Left renal cortex interstitium (tissue), 4 donors: ENCODE measurements around the gene EXPH5. TPM values are rescaled to one million over a fixed set of nuclear protein-coding genes. Genes with fewer than 3 reads are reported as not detected.

Experiments used
- DNase-seq, 4 donors: peaks; one replicate each; pipeline ENCODE4 v3.0.0-alpha.2; 2013; ENCODE audit warnings: low read depth in 4 of 4, low spot score in 2 of 4, missing footprints in 1 of 4
- polyA plus RNA-seq, 4 donors: library from polyadenylated mRNA; unstranded; fragments of 120-200 nt; gene quantifications; one replicate each; pipeline ENCODE4 v1.2.1, GENCODE V29; 2013; ENCODE audit not compliant: insufficient read length in 4 of 4

EXPH5 gene
- polyA plus RNA-seq, 4 donors: 2.4 to 4.9 (median 4.1) TPM

DNA sequence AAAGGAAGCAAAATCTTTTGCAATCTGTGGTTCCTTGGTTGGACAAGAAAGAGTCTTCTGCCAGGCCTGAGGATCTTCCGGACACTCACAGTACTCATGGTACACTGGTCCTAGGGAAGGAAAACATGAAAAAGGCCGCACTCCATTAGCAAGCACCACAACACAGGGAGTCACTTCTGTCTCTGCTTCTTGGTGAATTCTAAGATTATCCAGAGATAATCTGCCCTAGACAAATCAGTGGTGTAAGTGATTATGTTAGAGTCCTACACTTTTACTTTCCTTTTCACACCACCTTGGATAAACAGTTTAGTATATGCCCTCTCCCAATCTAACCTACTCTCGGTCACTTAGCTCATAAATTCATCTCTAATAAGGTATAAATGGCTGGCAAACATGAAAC, 107.2 kb downstream of the EXPH5 start:
- DNase-seq: no peak

GRCh38 chr11:108483163-108483562, 110.4 kb downstream of the EXPH5 start:
- DNase-seq: no peak

- no peak for DNase-seq
These were observed 118.7 kb downstream of the EXPH5 start for GRCh38 chr11:108474664-108475463.

DNA sequence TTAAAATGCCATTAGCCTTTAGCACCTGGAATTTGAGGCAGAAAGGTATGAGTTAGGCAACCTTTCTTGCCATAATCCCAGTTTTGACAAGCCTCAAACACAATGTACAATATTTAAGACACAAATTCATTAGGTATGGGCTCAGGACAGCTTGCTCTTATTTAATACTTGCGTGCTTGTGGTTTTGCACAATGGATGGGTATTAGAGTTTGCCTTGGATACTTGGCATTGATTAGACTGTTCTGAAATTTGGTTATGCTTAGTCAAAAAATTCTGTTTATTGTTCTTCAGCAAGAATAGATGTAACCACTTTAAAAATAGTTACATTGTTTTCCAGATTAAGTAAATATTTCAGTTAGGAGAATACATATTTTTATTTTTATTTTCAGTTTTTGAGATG, 120.9 kb downstream of the EXPH5 start:
- DNase-seq: no peak

DNA sequence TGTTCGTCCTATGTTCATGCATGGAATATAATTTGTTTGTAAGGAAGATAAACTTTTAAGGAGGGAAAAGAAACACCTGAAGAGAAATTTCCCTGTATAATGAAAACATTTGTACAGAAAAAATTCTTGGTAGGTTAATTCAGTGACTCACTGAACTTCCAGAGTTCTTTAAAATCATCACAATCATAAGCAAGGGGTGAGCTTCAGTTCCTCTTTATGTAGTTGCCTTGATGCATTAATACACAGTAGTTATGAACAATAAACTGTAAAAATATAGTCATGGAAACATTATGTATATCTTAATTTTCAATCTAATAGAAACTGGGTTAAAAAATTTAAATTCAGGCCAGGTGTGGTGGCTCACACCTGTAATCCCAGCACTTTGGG, 125.1 kb downstream of the EXPH5 start:
- no peak for DNase-seq

DNA sequence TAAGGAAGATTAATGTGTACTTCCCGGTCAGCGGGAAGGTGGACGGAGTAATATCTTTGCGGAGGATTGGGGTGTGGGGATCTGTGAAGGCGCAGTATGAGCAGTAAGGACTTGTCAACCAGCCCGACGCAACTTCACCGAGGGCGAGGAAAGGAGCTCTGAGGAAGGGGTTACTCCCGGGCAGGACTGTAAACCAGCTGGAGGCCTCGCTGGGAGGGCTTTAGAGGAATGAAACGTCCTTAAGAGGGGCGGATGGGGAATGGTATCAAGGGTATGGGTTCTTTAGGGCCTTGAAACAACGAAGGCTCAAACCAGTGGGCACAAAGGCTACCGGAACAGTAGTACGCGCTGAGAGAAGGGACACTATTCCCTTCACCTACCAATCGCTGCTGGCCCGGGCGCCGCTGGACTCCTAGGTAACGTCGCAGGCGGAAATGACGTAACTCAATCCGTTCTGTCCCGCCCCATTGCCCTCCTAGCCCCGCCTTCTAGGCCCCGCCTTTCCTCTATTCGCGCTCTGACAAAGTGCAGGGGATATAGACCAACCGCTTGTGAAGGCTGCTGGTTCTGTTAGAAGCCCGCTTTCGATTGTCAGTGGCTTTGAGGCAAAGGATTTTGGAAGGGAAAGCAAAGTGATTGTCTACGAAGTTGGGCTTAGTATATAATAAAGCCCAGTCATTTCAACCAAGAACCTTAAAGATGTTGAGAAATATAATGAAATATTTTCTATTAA, 126.3 kb downstream of the EXPH5 start, which contains the start of gene C11orf65:
Gene C11orf65, minus strand, starts transcription at position 439 of the 733 bp plus-strand sequence. CDS start 5,970 bp downstream, outside the sequence.
- peak; percentile 96 to 97 (median 97) for DNase-seq

DNA sequence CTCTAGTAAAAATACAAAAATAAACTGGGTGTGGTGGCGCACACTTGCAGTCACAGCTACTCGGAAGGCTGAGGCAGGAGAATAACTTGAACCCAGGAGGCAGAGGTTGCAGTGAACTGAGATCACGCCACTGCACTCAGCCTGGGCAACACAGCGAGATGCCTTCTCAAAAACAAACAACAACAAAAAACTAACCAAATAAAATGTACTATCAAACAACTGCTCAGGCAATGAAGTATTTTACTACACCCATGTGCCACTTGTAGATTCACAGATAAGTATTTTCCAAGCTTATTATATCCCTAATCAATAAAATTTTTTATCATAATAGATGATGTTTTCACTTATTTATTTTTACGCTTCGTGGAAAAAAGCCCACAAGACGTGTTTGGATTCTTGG, 127.2 kb downstream of the EXPH5 start:
- DNase-seq: peak in 1 of 4 donors; percentile 2

Other genes starting within 250 kb of the EXPH5 start
- 1 to 10 TPM; 1.3 to 3.1 (median 2.7) TPM for gene C11orf65, start 126.2 kb downstream of the EXPH5 start, polyA plus RNA-seq
- 10 to 100 TPM; 35.1 to 43.9 (median 39.5) TPM for gene POGLUT3, start 95.4 kb downstream of the EXPH5 start, polyA plus RNA-seq
- gene DDX10, start 71.3 kb upstream of the EXPH5 start, polyA plus RNA-seq: 10 to 100 TPM; 69.6 to 94.9 (median 79.2) TPM